ENCODE data around the gene TRMU.
"Not testable (repeated sequence)": the region's sequence is repeated elsewhere in the genome, so short reads cannot be mapped to it uniquely, and the experiment has no call there.

The TRMU gene

DNA sequence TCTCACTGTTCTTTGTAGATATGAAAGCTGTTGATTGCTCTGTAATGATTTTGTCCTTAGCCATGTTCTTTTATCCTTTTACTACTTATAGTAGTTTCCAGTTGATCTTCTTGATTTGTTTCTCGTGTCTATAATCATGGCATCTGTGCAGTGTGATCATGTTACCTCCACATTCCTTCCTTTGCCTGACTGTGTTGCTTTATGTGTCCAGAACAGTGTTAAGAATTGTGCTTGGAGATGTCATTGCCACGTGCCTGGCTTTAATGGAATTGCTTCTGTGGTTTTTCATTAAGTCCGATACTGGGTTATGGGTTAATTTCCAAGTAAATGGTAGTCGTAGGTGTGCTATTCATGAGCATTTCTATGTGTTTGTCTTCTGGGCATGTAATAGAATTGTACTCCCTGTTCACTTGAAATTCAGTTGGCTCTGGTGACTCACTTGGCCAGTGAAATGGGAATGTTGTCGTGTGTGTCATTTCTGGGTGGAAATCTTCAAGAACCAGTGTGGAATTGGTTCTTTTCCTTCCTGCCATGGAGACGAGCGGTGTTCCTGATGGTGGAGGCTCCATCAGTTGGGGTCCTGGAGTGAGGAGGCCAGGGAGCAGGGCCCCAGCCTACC, 32.1 kb upstream of the TRMU start:
- DNase-seq: no peak

DNA sequence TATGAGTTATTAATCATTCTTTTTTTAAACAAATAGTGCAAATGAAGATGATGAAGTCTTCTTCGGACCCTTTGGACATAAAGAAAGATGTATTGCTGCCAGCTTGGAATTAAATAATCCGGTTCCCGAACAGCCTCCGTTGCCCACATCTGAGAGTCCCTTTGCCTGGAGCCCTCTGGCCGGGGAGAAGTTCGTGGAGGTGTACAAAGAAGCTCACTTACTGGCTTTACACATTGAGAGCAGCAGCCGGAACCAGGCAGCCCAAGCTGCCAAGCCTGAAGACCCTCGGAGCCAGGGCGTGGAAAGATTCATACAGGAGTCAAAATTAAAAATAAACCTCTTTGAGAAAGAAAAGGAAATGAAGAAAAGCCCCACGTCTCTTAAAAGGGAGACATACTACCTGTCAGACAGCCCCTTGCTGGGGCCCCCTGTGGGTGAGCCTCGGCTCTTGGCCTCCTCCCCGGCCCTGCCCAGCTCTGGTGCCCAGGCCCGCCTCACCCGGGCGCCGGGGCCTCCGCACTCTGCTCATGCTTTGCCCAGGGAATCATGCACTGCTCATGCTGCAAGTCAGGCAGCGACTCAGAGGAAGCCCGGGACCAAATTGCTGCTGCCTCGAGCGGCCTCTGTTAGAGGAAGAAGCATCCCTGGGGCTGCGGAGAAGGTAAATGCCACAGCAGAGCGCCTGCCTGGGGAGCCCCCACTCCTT, 27.1 kb upstream of the TRMU start:
- DNase-seq: no peak

DNA sequence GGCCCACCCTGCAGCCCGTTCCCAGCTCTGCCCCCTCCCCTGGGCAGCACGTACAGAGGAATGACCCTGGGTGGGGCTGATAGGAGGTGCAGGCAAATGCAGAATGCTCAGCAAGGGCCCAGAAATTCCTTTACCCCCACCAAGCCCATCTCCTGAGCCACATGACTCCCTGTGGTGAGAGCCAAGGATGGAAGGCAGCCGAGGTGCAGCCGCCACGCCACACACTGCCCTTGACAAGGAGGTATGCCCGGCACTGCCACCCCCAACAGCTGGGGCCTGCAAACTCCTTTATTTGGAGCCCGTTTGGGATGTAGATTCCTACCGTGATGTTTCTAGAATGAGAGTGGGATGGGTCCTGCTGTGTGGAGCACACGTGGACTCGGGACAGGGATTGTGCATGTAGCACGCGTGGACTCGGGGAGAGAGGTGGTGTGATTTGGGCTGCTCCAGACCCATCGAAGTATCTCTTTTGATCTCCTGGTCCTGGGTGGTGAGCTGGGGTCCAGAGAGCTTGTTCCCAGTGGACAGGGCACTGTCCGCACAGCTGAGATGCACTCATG, 25.9 kb upstream of the TRMU start:
- DNase-seq: no peak

DNA sequence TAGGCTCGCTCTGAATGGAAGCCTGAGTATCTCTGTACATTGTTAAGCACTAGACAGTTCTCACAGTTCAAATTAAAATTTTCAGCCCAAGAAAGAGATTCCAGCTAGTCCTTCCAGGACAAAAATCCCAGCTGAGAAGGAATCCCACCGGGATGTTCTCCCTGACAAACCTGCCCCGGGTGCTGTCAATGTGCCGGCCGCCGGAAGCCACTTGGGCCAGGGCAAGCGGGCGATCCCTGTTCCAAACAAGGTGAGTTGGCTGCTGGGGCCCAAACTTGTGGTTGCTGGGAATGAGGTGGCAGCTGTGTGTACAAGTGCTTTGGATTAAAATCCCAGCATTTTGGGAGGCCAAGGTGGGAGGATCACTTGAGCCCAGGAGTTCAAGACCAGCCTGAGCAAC, 23.5 kb upstream of the TRMU start:
- no peak for DNase-seq

DNA sequence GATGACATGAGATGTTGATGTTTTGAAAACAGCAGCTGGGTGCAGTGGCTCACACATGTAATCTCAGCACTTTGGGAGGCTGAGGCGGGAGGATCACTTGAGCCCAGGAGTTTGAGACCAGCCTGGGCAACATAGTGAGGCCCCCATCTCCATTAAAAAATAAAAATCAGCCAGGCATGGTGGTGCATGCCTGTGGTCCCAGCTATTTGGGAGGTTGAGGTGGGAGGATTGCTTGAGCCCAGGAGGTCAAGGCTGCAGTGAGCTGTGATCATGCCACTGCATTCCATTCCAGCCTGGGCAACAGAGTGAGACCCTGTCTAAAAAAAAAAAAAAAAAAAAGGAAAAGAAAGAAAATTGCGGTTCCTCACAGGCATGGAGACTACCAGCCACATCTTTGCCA, 22.7 kb upstream of the TRMU start:
- not testable (repeated sequence) for DNase-seq

DNA sequence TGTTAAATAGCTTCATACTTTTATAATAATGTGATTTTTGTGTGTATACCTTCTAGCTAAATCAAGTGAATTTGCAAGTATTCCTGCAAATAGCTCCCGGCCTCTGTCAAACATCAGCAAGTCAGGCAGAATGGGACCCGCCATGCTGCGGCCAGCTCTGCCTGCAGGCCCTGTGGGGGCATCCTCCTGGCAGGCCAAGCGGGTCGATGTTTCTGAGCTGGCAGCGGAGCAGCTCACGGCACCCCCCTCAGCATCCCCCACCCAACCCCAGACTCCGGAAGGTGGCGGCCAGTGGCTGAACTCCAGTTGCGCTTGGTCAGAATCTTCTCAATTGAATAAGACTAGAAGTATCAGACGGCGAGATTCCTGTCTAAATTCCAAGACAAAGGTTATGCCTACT, 19.5 kb upstream of the TRMU start:
- no peak for DNase-seq

DNA sequence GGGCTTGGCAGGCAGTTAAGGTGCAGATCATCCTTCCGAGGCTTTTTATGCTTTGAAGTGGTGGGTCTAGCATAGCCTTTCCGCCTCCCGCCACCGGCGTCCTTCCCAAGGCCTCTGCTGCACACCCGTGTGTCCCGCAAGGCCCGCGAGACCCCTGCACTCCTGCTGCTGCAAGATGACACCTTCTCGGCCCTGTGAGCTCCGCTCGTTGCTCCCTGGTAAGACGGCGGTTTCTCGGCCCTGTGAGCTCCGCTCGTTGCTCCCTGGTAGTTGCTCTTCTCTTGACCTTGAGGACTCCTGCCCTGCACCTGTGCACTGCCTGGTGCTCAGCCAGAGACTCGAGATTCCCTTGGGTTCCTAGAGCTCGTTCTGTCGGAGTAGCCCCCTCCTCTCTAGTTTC, 17.9 kb upstream of the TRMU start:
- no peak for DNase-seq

DNA sequence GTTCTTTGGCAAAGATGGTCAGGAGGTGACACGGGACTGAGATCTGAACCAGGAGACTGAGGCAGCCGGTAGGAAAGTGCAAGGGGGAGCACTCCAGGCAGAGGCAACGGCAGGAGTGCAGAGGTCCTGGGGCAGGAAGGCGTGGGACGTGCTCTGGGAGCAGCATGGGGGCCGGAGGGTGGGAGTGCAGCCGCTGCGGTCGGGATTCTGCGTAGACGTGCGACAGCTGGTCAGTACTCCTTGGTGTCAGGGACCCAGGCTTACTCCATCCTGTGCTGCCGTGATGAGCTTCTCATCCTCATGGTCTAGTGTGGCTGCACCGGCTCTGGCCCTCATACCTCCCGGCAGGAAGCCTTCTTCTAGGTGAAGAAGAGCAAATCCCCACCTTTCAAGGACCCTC, 16.9 kb upstream of the TRMU start:
- no peak for DNase-seq

DNA sequence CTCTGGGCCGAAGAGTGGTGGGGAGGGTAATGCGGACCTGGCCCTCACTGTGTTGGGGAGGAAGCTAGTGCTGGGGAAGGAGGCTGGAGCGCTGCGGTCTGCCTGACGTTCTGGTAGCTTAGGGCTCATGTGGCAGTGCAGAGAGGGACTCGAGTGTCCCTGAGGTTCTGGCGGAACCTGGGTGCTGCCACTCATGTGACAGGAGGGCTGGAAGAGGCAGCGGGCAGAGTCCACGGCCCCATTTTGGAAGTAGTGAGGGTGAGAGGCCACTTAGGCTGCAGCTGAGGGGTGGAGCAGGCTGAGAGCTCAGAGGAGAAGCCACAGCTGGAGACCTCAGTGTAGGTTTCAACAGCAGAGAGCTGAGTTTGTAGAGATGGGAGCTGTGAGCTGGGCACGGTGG, 16.2 kb upstream of the TRMU start:
- DNase-seq: no peak

DNA sequence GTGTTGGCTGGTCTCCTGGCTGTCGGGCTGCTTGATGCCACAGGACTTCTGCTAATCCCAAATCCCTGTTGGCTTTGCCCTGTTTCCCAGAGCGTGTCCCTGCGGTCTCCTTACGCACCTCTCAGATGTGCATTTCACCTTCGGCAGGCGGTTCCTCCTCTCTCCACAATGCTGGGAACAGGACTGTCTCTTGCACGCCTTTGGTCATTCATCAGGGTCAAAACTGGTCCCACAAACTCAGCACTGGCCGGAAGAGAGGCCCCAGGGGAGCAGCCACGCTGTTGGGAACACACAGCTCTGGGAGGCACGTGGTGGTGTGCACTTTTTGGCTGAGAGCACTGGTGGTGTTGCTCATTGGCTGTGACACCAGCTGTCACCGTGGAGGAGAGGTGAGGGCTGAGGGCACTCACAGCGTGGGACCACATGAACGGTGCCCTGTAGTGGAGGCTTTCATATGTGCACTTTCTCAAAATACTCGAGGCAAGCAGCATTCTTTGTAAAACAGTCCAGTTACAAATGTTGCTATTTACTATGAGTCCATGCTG, 15.3 kb upstream of the TRMU start:
- DNase-seq: no peak

DNA sequence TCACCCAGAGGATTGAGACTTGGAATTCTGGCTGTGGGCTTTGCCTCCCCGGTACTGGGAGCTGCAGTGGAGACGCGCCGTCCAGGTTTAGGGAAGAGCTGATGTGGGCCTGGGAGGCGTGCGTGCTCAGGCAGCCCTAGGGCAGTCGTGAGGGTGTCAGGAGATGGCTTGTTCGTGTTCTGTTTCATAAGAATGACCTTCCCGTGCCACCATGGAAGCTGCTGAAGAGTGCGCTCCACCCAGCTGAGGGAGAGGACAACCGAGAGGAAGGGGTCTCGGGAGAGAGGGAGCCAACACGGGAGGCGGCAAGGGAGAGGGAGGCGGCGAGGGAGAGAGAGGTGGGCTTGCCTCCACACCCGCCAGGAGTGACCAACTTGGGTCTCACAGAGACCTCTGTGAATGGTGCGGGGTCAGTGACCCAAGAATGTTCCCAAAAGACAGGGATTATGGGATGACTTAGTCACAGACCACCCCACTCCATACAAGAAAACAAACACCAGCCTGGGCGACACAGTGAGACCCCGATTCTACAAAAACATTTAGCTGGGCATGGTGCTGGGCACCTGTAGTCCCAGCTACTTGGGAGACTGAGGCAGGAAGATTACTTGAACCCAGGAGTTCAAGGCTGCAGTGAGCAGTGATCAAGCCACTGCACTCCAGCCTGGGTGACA, 14.7 kb upstream of the TRMU start:
- DNase-seq: no peak

DNA sequence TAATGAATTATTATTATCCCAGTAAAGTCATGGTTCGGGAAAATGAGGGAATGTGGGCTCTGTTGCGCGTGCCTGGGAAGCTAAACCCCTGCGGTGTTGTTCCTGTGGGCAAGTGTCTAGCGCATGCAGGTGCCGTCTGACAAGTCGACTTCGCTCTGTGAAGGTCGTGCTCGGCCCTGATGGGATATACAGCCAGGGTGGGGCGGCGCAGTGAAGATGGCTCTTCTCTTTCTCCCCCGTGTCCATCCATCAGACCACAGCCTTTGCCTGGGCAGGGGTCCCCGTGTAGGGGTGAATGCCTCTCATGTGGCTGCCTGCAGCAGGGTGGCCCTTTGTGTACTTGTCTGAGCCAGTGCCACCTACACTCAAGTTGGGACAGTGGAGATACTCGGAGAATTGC, 12.8 kb upstream of the TRMU start:
- DNase-seq: no peak

DNA sequence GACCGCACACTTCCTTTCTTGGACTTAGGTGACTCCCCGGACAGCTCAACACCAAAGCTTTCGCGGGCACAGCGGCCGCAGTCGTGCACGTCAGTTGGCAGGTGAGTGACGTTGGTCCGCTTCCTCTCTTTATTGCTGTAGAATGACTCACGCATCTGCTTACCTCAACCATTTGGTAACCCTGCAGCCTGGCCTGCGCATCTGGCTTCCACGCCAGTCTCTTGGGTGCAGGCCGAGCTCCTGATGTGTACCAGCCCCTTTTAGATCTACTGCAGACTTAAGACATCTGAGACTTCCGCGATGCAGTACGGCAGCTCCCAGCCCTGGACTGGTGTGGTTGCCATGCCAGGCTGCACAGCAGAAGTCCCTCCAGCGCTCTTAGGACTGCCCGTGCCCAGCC, 12.4 kb upstream of the TRMU start:
- no peak for DNase-seq

DNA sequence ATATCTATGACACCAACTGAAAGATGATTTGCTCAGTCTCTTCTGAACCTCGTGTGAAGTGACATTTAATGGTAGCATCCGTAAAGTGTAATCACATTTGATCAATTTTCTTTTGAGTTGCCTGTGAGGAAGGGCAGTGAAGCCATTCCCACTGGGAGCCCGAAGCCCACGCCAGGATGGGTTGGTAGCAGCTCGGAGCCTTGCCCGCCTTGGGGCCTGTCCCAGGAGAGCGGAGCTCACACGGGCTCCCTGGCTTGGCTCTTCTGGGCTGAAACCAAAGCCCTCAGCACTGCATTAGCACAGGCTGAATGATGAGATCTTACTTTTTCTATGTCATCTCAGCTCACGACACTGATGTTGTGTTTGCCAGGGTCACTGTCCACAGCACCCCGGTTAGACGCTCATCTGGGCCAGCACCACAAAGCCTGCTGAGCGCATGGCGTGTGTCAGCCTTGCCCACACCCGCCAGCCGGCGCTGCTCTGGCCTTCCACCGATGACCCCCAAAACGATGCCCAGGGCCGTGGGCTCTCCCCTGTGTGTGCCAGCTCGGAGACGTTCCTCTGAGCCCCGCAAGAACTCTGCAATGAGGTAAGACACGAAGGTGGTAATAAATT, 9.3 kb upstream of the TRMU start:
- no peak for DNase-seq

DNA sequence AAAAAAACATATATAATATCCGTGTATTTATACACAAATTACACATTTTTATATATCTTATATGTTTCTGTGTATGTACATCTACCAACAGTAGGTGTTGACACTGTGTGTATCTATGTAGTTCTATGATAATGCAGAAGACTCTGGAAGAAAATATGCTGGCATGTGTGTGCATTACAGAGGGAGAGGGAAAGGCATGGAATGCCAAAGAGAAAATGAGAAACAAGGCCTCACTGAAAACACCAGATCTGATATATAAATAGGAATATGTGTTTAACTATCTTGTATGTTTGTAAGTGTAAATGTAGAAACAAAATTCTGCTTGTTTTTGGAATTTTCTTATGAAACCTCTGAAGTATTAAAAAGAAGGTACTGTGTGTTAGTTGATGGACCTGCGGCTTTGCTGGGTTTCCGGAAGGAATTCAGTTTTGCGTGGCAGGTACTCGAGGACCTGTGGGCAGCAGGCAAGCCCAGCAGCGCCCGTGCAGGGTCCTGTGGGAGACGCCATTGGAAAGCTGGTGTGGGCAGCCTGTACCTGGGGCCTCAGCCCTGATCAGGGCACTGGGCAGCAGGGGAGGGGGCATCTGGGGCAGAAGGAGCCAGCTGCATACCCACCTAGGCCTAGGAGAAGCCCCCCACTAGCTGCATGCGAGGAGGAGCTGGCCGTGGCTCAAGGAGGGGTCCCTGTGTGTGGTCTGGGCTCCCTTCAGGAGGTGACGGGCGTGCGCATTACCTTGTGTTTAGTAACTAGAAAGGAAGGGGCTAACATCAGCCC, 7.6 kb upstream of the TRMU start:
- DNase-seq: no peak

DNA sequence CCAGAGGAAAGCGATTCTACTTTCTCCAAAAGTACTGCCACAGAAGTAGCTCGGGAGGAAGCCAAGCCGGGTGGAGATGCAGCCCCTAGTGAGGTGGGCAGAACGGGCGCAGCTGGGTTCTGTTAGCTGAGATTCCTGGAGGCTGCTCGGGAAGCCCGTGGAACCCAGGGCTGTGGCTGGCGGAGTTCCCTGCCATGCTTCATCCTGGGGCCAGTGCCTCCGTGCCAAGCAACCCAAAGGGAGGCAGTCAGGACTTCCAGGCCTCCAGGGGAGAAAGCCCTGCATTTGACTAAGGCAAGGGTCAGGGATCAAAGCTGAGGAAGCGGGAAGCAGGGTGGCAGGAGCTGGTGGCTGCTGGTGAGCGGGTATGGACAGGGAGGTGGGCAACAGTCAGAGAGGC, 6.7 kb upstream of the TRMU start:
- no peak for DNase-seq

DNA sequence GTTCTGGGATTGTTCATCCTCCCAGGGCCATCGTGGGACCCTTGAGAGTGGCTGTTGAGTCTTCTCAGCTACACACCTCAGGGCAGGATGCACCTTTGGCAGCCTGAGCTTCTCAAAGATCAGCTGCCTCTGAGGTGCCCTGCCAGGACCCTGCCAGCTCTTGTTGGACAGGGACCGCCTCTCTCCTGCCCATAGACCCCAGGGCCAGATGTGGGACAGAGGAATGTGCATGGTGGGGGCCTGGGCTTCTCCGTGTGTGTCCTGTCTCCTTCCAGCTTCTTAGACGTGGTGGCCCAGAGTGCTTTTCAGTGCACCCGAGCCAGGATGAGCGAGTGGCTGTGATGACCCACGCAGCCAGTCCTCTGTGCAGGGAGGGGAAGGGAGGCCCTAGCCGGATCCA, 5.9 kb upstream of the TRMU start:
- no peak for DNase-seq

DNA sequence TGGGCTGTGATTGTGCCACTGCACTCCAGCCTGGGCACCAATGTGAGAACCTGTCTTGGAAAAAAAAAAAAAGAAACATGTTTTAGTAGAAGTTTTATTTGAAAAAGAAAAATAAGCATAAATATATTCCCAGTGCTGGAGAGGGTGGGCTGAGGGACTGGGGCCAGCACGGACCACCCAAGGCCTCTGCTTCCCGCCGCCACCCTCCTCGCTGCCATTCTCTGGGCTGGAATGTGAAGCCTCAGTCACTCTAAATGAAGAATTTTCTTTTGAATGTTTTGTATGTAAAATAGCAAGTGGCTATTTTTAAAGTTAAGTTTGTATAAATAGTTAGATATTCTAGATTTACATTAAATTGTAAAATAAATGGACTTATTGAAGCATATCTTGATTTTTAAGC, 5.1 kb upstream of the TRMU start:
- no peak for DNase-seq

DNA sequence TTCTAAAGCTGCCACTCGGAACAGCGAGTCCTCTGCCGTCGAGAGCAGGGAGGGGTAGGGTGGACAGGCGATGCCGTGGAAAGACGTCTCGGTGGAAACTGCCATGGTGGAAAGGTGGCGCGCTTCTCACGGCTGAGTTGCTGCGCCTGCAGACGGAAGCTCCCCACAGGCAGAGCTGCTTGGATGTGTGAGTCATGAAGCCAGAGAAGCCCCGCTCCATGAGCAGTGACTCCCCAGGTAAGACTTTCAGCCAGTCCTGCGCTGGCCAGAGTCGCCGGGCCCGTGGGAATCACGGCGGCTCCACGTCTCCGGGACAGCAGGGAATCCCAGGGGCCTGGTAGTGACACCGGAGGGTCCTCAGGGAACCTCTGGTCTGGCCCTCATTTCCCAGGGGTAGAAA, 4.0 kb upstream of the TRMU start:
- DNase-seq: no peak

DNA sequence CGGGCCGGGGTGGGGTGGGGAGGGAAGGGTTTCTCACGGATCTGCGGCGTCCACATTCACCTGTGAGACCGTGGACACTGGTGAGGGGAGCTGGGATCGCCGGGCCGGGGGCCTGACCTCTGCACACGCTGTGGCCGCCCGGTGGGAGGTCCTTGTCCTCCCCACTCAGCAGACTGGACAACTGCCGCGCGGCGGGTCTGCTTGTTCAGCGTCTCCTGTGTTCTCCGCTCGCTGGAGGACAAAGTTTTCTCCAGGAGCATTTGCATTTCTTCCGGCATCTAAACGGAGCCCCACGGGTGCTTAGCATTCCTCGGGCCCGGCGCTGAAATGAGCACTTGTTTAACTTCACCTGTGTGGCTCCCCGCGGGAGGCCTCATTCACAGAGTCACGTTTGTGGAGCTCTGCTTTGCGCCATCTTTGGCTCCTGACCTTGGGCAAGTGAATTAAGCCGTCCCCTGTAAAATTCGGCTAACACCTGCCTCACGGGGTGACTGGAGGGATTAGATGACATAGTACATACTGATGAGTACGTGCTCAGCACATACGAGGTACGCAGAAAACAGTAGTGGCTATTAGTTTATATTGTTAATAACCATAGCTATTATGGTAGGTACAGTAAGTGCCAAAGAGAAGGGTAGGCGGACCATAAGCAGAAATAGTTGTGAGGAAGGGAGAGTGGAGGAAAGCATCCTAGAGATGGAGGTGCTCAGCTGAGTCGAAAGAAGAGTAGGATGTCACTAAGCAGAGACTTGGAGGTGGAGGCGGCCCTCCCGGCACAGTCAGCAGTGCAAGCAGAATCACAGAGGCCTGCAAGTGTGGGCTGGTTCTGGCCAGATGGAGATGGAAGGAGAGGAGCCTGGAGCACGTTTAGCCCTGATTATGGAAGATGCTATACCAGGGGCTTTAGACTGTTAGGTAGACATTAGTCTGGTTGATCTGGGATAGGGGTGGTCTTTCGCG, 885 bp downstream of the TRMU start:
- no peak for DNase-seq

DNA sequence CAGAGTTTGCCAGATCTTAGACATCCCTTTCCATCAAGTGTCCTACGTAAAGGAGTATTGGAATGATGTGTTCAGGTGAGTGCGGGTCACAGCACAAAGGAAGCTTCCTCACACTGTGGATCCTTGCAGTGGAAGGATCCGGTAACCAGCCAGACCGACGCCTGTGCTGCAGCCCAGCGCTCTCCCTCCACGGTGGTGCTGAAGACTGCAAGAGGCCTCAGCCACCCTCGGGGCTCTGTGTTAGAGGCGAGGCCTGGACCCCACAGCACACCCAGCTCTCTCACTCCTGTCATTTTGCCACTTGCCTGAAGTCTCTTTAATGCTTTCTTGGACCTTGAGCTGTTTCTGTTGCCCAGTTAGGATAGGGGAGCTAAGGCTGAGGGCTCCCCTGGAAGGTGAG, 2.4 kb downstream of the TRMU start:
- DNase-seq: no peak

All from central memory CD4-positive, alpha-beta T cell (primary cell).